Gastrocnemius medialis (tissue), 4 donors: ENCODE measurements around the gene POU3F3.

Source experiments
- CTCF ChIP-seq, 5 experiments: fragments of 450-650 bp in 3 of 5; fragments of 200-600 bp in 2 of 5; sonication (generic) in 2 of 5; IDR thresholded peaks in 4 of 5; conservative IDR thresholded peaks in 1 of 5; 1 replicate in 4 of 5; 2 replicates in 1 of 5; pipeline ENCODE4 v1.5.1; 2016 to 2019; ENCODE audit warnings: antibody characterized with exemption in 5 of 5, mild to moderate bottlenecking in 3 of 5, moderate library complexity in 3 of 5
- POLR2A ChIP-seq, 2 donors: fragments of 450-650 bp; IDR thresholded peaks; one replicate each; pipeline ENCODE4 v1.6.1; 2017; ENCODE audit warnings: antibody characterized with exemption in 2 of 2, mild to moderate bottlenecking in 2 of 2, moderate library complexity in 2 of 2

- no peak for TF ChIP-seq CTCF (IDR thresholded peaks at IDR 0.05 in 4 of 5, conservative IDR thresholded peaks at IDR 0.05 in 1 of 5)
- no peak for TF ChIP-seq POLR2A (IDR thresholded peaks at IDR 0.05)
These were observed 6.9 kb upstream of the POU3F3 start for GRCh38 chr2:104846786-104847585.
